HG03575 (cell line): ENCODE data around the gene BEAN1.

Experiments
- ATAC-seq: cut with Tn5 transposase; IDR thresholded peaks from one replicate; pipeline ENCODE4 v1.9.1; 2021; ENCODE audit not compliant: unreplicated experiment, insufficient number of reproducible peaks, low FRiP score; ENCODE audit errors: extremely low read depth

BEAN1 gene

GRCh38 chr16:66416136-66416535 is 11.0 kb upstream of the BEAN1 start:
- no peak for ATAC-seq

- ATAC-seq: no peak
These were observed 10.0 kb upstream of the BEAN1 start for GRCh38 chr16:66416939-66417700.

- ATAC-seq: no peak
These were observed 8.7 kb upstream of the BEAN1 start for GRCh38 chr16:66418165-66418962.

GRCh38 chr16:66419527-66419926 is 7.6 kb upstream of the BEAN1 start:
- no peak for ATAC-seq

GRCh38 chr16:66420396-66420795 is 6.7 kb upstream of the BEAN1 start:
- no peak for ATAC-seq

- ATAC-seq: no peak
These were observed 5.2 kb upstream of the BEAN1 start for GRCh38 chr16:66421891-66422290.

- no peak for ATAC-seq
These were observed 4.7 kb upstream of the BEAN1 start for GRCh38 chr16:66422366-66422765.

- no peak for ATAC-seq
These were observed 3.9 kb upstream of the BEAN1 start for GRCh38 chr16:66423177-66423576.

- no peak for ATAC-seq
These were observed 1.4 kb upstream of the BEAN1 start for GRCh38 chr16:66425651-66426050.

GRCh38 chr16:66426112-66427035 is 721 bp upstream of the BEAN1 start:
- no peak for ATAC-seq

GRCh38 chr16:66427871-66428681 is 981 bp downstream of the BEAN1 start:
- no peak for ATAC-seq

GRCh38 chr16:66428682-66429251 is 1.7 kb downstream of the BEAN1 start:
- no peak for ATAC-seq

GRCh38 chr16:66429290-66429962 is 2.3 kb downstream of the BEAN1 start:
- no peak for ATAC-seq

GRCh38 chr16:66430214-66430613 is 3.1 kb downstream of the BEAN1 start:
- ATAC-seq: no peak

- ATAC-seq: no peak
These were observed 4.7 kb downstream of the BEAN1 start for GRCh38 chr16:66431760-66432159.

- ATAC-seq: no peak
These were observed 5.3 kb downstream of the BEAN1 start for GRCh38 chr16:66432429-66432828.

GRCh38 chr16:66434619-66435430 is 7.7 kb downstream of the BEAN1 start:
- ATAC-seq: no peak
